GM12878 (cell line): ENCODE results near the gene PDE7B. TPM values are rescaled to one million over a fixed set of nuclear protein-coding genes. Genes with fewer than 3 reads are reported as not detected.

ENCODE experiments used
- ATAC-seq: fragments of 200-7000 bp; cut with Tn5 transposase; 3 replicates; pipeline ENCODE4 v1.9.1; 2020; ENCODE audit warnings: mild to moderate bottlenecking, moderate library complexity
- BruUV-seq: library from RNA; stranded (reverse); fragments of 400-500 nt; replicated peaks from 2 replicates; lab custom pipeline; 2021; lab: Mats Ljungman, UMichigan
- CTCF ChIA-PET: fragments of 300-600 bp; sonication (Branson Sonifier 250); formaldehyde crosslinking; extraction: SDS; loops from one replicate; lab custom pipeline; 2021; ENCODE audit warnings: inconsistent platforms; lab: Yijun Ruan, JAX
- POLR2A ChIA-PET: fragments of 350-600 bp; formaldehyde crosslinking; extraction: SDS; loops from one replicate; lab custom pipeline; 2021; ENCODE audit warnings: inconsistent platforms; lab: Charles Lee
- RAD21 ChIA-PET: fragments of 300-600 bp; sonication (Branson Sonifier 250); formaldehyde crosslinking; loops from one replicate; lab custom pipeline; 2023; ENCODE audit warnings: antibody characterized with exemption; ENCODE audit not compliant: unreplicated experiment; lab: Charles Lee
- SMC1A ChIA-PET: fragments of 300-600 bp; sonication (Branson Sonifier 250); formaldehyde crosslinking; loops from one replicate; lab custom pipeline; 2023; ENCODE audit not compliant: unreplicated experiment, uncharacterized antibody; lab: Charles Lee
- DNase-seq: peaks from one replicate; pipeline ENCODE4 v3.0.0-alpha.2; 2011; ENCODE audit warnings: low read depth, low spot score
- FAIRE-seq: peaks from 3 replicates; lab custom pipeline; 2011; peaks lifted over from hg19 to GRCh38; lab: Jason Lieb, UNC
- H2AFZ ChIP-seq: 2 replicates; pipeline ENCODE4 v1.6.0; 2011; ENCODE audit warnings: low read depth, low read length, control low read depth; ENCODE audit not compliant: control insufficient read depth
- H3K27ac ChIP-seq: 2 replicates; pipeline ENCODE4 v1.5.1; 2011; ENCODE audit warnings: control low read depth; ENCODE audit not compliant: control insufficient read depth, insufficient read depth
- H3K27me3 ChIP-seq, 2 experiments: replicated peaks in 1 of 2; 2 replicates each; pipeline versions ENCODE4 v1.6.0 to v1.6.1; 2011; ENCODE audit warnings: low read length in 1 of 2; ENCODE audit not compliant: control insufficient read depth in 2 of 2, insufficient read depth in 2 of 2
- H3K36me3 ChIP-seq, 2 experiments: 2 replicates each; pipeline ENCODE4 v1.5.1; 2011; ENCODE audit warnings: low read length in 1 of 2; ENCODE audit not compliant: control insufficient read depth in 2 of 2, insufficient read depth in 2 of 2
- H3K4me1 ChIP-seq: 2 replicates; pipeline ENCODE4 v1.6.1; 2011; ENCODE audit warnings: mild to moderate bottlenecking, low read length, moderate library complexity, mixed read lengths; ENCODE audit not compliant: control insufficient read depth, insufficient read depth
- H3K4me2 ChIP-seq: 2 replicates; pipeline ENCODE4 v1.6.0; 2011; ENCODE audit warnings: control low read depth; ENCODE audit not compliant: control insufficient read depth, insufficient read depth
- H3K4me3 ChIP-seq: fragments of 200-600 bp; sonication (generic); 2 replicates; pipeline ENCODE4 v1.5.1; 2016
- H3K79me2 ChIP-seq: 2 replicates; pipeline ENCODE4 v1.6.0; 2011; ENCODE audit warnings: low read length; ENCODE audit not compliant: control insufficient read depth, insufficient read depth
- H3K9ac ChIP-seq: 2 replicates; pipeline ENCODE4 v1.8.0; 2011; ENCODE audit warnings: low read length, control low read depth, mixed read lengths; ENCODE audit not compliant: control insufficient read depth, insufficient read depth
- H3K9me3 ChIP-seq: replicated peaks from 3 replicates; pipeline ENCODE4 v1.5.1; 2011; ENCODE audit warnings: mild to moderate bottlenecking, low read length; ENCODE audit not compliant: control insufficient read depth, insufficient read depth
- H4K20me1 ChIP-seq: 2 replicates; pipeline ENCODE4 v1.6.0; 2011; ENCODE audit not compliant: control insufficient read depth, insufficient read depth
- CEBPB ChIP-seq, 2 experiments: fragments of 150-350 bp in 1 of 2; IDR thresholded peaks; 2 replicates each; pipeline ENCODE4 v1.6.1; 2012 to 2014; ENCODE audit warnings: low read depth in 2 of 2, low read length in 2 of 2, borderline replicate concordance in 1 of 2, inconsistent platforms in 1 of 2
- CUX1 ChIP-seq: IDR thresholded peaks from 2 replicates; pipeline ENCODE4 v1.6.1; 2012; ENCODE audit warnings: improper control_type of control experiment, low read depth, low read length; ENCODE audit not compliant: insufficient replicate concordance
- HDGF ChIP-seq: fragments of 450-650 bp; IDR thresholded peaks from 2 replicates; pipeline ENCODE4 v1.6.1; 2016; ENCODE audit warnings: antibody characterized with exemption
- RAD21 ChIP-seq: IDR thresholded peaks from 2 replicates; pipeline ENCODE4 v1.6.1; 2011; ENCODE audit warnings: mild to moderate bottlenecking, low read depth, low read length, moderate library complexity; ENCODE audit not compliant: insufficient read depth
- SMC3 ChIP-seq: IDR thresholded peaks from 2 replicates; pipeline ENCODE4 v1.6.1; 2011; ENCODE audit warnings: low read length, improper control_type of control experiment, borderline replicate concordance
- STAT1 ChIP-seq: fragments of 450-650 bp; conservative IDR thresholded peaks from 2 replicates; pipeline ENCODE4 v1.6.1; 2014; ENCODE audit warnings: antibody characterized with exemption, mild to moderate bottlenecking
- TCF12 ChIP-seq: IDR thresholded peaks from 2 replicates; pipeline ENCODE4 v1.6.1; 2011; ENCODE audit warnings: low read depth, mild to moderate bottlenecking, low read length
- ZNF622 ChIP-seq: fragments of 450-650 bp; IDR thresholded peaks from 2 replicates; pipeline ENCODE4 v1.6.1; 2017; ENCODE audit warnings: mild to moderate bottlenecking, inconsistent platforms
- WGBS: methylation state at CpG from one replicate; pipeline ENCODE4 v1.1.6; 2016; ENCODE audit warnings: low lambda C conversion rate; ENCODE audit not compliant: insufficient replicate concordance, insufficient coverage; ENCODE audit errors: missing lambda C conversion rate; 5-methylcytosine and 5-hydroxymethylcytosine counted together
- in situ Hi-C: fragments of 300-500 bp; cut with MboI; formaldehyde crosslinking; loops from 9 replicates; pipeline ENCODE4 v1.14.3; 2018; ENCODE audit warnings: mixed read lengths
- intact Hi-C: fragments of 100-400 bp; cut with micrococcal nuclease; formaldehyde crosslinking; loops from one replicate; pipeline ENCODE4 v1.14.2; 2022; ENCODE audit not compliant: unreplicated experiment
- polyA plus RNA-seq, 11 experiments: library from polyadenylated mRNA; depleted of rRNA in 4 of 11; unstranded in 6 of 11; stranded (reverse) in 5 of 11; fragments of >200 nt; fragmentation: Nextera tagmentation in 4 of 11; fragmentation: Illumina TruSeq in 1 of 11; extraction: Ambion mirVana in 4 of 11; extraction: Trizol in 1 of 11; gene quantifications; 1 replicate in 1 of 11; 2 replicates in 10 of 11; pipeline versions ENCODE4 v1.2.1 to v1.2.3, GENCODE V29; 2011 to 2016; ENCODE audit warnings: inconsistent platforms in 2 of 11, missing spikeins in 2 of 11, low read depth in 1 of 11
- total RNA-seq, 4 experiments: library from RNA; depleted of rRNA in 3 of 4; stranded (reverse); fragments of >200 nt in 3 of 4; fragmentation: Illumina TruSeq in 1 of 4; extraction: Trizol in 1 of 4; gene quantifications; 2 replicates each; pipeline versions ENCODE4 v1.2.1 to v1.2.3, GENCODE V29; 2013 to 2021
- TF ChIP-seq, protein P1 (sequence below), 3 experiments: IDR thresholded peaks in 2 of 3; conservative IDR thresholded peaks in 1 of 3; 2 replicates each; pipeline ENCODE4 v1.5.1; 2011; ENCODE audit warnings: low read depth in 3 of 3, low read length in 3 of 3, mild to moderate bottlenecking in 3 of 3, control low read depth in 2 of 3, moderate library complexity in 2 of 3, inconsistent platforms in 1 of 3, mixed read lengths in 1 of 3; ENCODE audit not compliant: control insufficient read depth in 2 of 3, insufficient read depth in 1 of 3; ENCODE audit errors: extremely low read depth in 1 of 3
- TF ChIP-seq, protein P2 (sequence below): fragments of 450-650 bp; IDR thresholded peaks from 2 replicates; pipeline ENCODE4 v1.6.1; 2017; ENCODE audit warnings: antibody characterized with exemption, mild to moderate bottlenecking, moderate library complexity

PDE7B gene
- total and polyA plus RNA-seq, 10 of the 15 experiments (the other 5 are each of a cell fraction or from before 2014, with no cell fraction given): not detected

GRCh38 chr6:135909737-135910387 is 58.4 kb downstream of the PDE7B start:
- 33% methylated on average over 9 of the region's 9 CpGs for WGBS
- BruUV-seq: no TSS peak
- Histone ChIP-seq H4K20me1 (no peaks in the 10 kb centered on the region), H3K9ac (no peak overlapping the region), H3K27ac (no peak overlapping the region), H3K4me2 (no peak overlapping the region), H3K27me3 (no peaks in the 10 kb centered on the region), H3K36me3 (no peaks in the 10 kb centered on the region), H3K79me2 (no peaks in the 10 kb centered on the region), H3K9me3 (no peaks in the 10 kb centered on the region), H3K4me3 (no peak overlapping the region), H3K4me1 (no peaks in the 10 kb centered on the region), H2AFZ (no peak overlapping the region)
- RAD21 ChIA-PET: interaction anchor here (0.6 to 1.5 kb wide), 14 partner anchors 26 to 463 kb away, joined by 3 to 18 read pairs (median 4); no protein-coding TSS in a partner anchor
- TF ChIP-seq, protein P1, sequence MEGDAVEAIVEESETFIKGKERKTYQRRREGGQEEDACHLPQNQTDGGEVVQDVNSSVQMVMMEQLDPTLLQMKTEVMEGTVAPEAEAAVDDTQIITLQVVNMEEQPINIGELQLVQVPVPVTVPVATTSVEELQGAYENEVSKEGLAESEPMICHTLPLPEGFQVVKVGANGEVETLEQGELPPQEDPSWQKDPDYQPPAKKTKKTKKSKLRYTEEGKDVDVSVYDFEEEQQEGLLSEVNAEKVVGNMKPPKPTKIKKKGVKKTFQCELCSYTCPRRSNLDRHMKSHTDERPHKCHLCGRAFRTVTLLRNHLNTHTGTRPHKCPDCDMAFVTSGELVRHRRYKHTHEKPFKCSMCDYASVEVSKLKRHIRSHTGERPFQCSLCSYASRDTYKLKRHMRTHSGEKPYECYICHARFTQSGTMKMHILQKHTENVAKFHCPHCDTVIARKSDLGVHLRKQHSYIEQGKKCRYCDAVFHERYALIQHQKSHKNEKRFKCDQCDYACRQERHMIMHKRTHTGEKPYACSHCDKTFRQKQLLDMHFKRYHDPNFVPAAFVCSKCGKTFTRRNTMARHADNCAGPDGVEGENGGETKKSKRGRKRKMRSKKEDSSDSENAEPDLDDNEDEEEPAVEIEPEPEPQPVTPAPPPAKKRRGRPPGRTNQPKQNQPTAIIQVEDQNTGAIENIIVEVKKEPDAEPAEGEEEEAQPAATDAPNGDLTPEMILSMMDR (IDR thresholded peaks at IDR 0.05 in 2 of 3, conservative IDR thresholded peaks at IDR 0.05 in 1 of 3; ENCODE audit: control insufficient read depth in 2 of 3, extremely low read depth in 1 of 3, insufficient read depth in 1 of 3, low read depth in 3 of 3, low read length in 3 of 3): peak; percentile 68 to 73 (median 71); a peak in 5 of 6 replicates
- TF ChIP-seq HDGF: no peak
- peak; percentile 91 for TF ChIP-seq SMC3
- no peak for TF ChIP-seq CEBPB (IDR thresholded peaks at IDR 0.05; ENCODE audit: borderline replicate concordance in 1 of 2, low read depth in 2 of 2, low read length in 2 of 2)
- TF ChIP-seq TCF12: no peak
- TF ChIP-seq RAD21: peak; percentile 88
- TF ChIP-seq, protein P2, sequence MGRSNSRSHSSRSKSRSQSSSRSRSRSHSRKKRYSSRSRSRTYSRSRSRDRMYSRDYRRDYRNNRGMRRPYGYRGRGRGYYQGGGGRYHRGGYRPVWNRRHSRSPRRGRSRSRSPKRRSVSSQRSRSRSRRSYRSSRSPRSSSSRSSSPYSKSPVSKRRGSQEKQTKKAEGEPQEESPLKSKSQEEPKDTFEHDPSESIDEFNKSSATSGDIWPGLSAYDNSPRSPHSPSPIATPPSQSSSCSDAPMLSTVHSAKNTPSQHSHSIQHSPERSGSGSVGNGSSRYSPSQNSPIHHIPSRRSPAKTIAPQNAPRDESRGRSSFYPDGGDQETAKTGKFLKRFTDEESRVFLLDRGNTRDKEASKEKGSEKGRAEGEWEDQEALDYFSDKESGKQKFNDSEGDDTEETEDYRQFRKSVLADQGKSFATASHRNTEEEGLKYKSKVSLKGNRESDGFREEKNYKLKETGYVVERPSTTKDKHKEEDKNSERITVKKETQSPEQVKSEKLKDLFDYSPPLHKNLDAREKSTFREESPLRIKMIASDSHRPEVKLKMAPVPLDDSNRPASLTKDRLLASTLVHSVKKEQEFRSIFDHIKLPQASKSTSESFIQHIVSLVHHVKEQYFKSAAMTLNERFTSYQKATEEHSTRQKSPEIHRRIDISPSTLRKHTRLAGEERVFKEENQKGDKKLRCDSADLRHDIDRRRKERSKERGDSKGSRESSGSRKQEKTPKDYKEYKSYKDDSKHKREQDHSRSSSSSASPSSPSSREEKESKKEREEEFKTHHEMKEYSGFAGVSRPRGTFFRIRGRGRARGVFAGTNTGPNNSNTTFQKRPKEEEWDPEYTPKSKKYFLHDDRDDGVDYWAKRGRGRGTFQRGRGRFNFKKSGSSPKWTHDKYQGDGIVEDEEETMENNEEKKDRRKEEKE: no peak
- TF ChIP-seq ZNF622: no peak
- no peak for TF ChIP-seq STAT1
- no peak for TF ChIP-seq CUX1
- FAIRE-seq (peak; percentile 92), ATAC-seq (peak; percentile 92), DNase-seq (peak; percentile 19)
- POLR2A ChIA-PET: no interaction called here
- CTCF ChIA-PET: interaction anchor here (0.5 to 6.8 kb wide), 52 partner anchors 9 to 463 kb away, joined by 3 to 84 read pairs (median 5); partner anchors contain the start of gene PDE7B
- intact Hi-C loops (loop anchor here (1.0 to 5.0 kb wide), 4 partner anchors 234 to 458 kb away; no protein-coding TSS in a partner anchor), in situ Hi-C loops (loop anchor here (5.0 kb wide), 2 partner anchors 233 to 373 kb away; no protein-coding TSS in a partner anchor)
- SMC1A ChIA-PET: interaction anchor here (0.6 to 1.7 kb wide), 25 partner anchors 8 to 459 kb away, joined by 3 to 32 read pairs (median 4); no protein-coding TSS in a partner anchor
